Measurements from ENCODE around the gene MACC1.

- TF ChIP-seq CTCF (IDR thresholded peaks at IDR 0.05) (no peak), POLR2A (IDR thresholded peaks at IDR 0.05) (no peak)
Observed at GRCh38 chr7:20237464-20238193, 20.4 kb upstream of the MACC1 start.

Data from body of pancreas (tissue), 4 donors.